ENCODE measurements around the gene SLC12A7.

DNA sequence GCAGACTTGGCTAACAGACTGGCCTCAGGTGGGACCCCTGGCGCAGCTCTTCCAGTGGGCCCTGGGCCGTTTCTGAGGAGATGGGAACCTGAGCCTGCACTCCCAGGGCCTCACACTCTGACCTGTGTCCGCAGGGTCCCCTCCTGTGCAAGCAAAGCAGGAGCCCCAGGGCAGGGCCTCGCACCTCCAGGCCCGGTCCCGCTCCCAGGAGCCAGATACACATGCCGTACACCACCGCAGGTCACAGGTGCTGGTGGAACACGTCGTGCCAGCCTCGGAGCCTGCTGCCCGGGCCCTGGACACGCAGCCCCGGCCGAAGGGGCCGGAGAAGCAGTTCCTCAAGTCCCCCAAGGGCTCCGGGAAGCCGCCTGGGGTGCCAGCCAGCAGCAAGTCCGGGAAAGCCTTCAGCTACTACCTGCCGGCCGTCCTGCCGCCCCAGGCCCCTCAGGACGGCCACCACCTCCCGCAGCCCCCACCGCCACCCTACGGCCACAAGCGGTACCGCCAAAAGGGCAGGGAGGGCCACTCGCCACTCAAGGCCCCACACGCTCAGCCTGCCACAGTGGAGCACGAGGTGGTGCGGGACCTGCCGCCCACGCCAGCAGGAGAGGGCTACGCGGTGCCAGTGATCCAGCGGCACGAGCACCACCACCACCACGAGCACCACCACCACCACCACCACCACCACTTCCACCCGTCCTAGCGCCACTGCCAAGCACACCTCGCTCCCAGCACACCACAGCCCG, 74.0 kb downstream of the SLC12A7 start:
- TF ChIP-seq CTCF (IDR thresholded peaks at IDR 0.05): no peak
- no peak for TF ChIP-seq POLR2A (IDR thresholded peaks at IDR 0.05)

All from thyroid gland (tissue), 4 donors.